Left ventricle myocardium inferior (tissue), 1 donor: ENCODE data around the gene ANKRD66. TPM values are rescaled to one million over a fixed set of nuclear protein-coding genes. Genes with fewer than 3 reads are reported as not detected.

Experiments
- DNase-seq: peaks from one replicate; pipeline ENCODE4 v3.0.0-alpha.2; 2020
- H3K27ac ChIP-seq: fragments of 200-600 bp; replicated peaks from 2 replicates; pipeline ENCODE4 v1.8.0; 2021
- H3K27me3 ChIP-seq: fragments of 200-600 bp; 2 replicates; pipeline ENCODE4 v1.8.0; 2021; ENCODE audit warnings: low read depth
- H3K36me3 ChIP-seq: fragments of 200-600 bp; 2 replicates; pipeline ENCODE4 v1.8.0; 2021
- H3K4me1 ChIP-seq: fragments of 200-600 bp; 2 replicates; pipeline ENCODE4 v1.8.0; 2021
- H3K4me3 ChIP-seq: fragments of 200-600 bp; 2 replicates; pipeline ENCODE4 v1.8.0; 2021; ENCODE audit warnings: mild to moderate bottlenecking, moderate library complexity
- H3K9me3 ChIP-seq: fragments of 200-600 bp; replicated peaks from 2 replicates; pipeline ENCODE4 v1.8.0; 2021
- CTCF ChIP-seq: fragments of 200-600 bp; IDR thresholded peaks from 2 replicates; pipeline ENCODE4 v1.8.0; 2021; ENCODE audit warnings: antibody characterized with exemption, mild to moderate bottlenecking, borderline replicate concordance
- intact Hi-C: fragments of 100-400 bp; cut with micrococcal nuclease; formaldehyde crosslinking; loops from one replicate; pipeline ENCODE4 v1.11.0; 2022
- total RNA-seq: library from RNA; stranded (reverse); fragmentation: NEBNext Ultra II Directional; extraction: Animal tissue kit (Norgen Biotek cat#: 25700); gene quantifications from one replicate; pipeline ENCODE4 v1.2.1, GENCODE V29; 2021
- donor health status: DM: no; HTN: yes; CAD: no; lungs with severe emphysema.

The ANKRD66 gene
- total RNA-seq, 1 donor from 2014 or later, result not detected

- Histone ChIP-seq H3K4me1 (peaks cover 14% of the 10 kb centered on the region), H3K4me3 (peak within 1 kb of the TSS; percentile 75), H3K36me3 (no peaks in the 10 kb centered on the region), H3K27ac (no peak within 1 kb of the TSS), H3K27me3 (peaks cover 54% of the 10 kb centered on the region), H3K9me3 (no peaks in the 10 kb centered on the region)
- intact Hi-C loops, result no loop called here
- TF ChIP-seq CTCF, result no peak
- DNase-seq, result peak; percentile 17
These were observed 11.6 kb upstream of the ANKRD66 start, which contains the start of gene PLA2G7 for GRCh38 chr6:46734867-46735719. Gene PLA2G7, minus strand, starts transcription at chr6:46735375. Its CDS starts 12,484 bp downstream, at chr6:46722891.

GRCh38 chr6:46735720-46736031 lies 11.1 kb upstream of the ANKRD66 start:
- peak overlapping the region; percentile 75 for H3K4me3 ChIP-seq
- H3K27ac ChIP-seq, result no peak overlapping the region
- peaks cover 54% of the 10 kb centered on the region for H3K27me3 ChIP-seq
- peaks cover 14% of the 10 kb centered on the region for H3K4me1 ChIP-seq
- no peaks in the 10 kb centered on the region for H3K36me3 ChIP-seq
- intact Hi-C loops, result no loop called here
- TF ChIP-seq CTCF, result no peak
- DNase-seq, result no peak
- no peaks in the 10 kb centered on the region for H3K9me3 ChIP-seq

- no peak for TF ChIP-seq CTCF
- peaks cover 14% of the 10 kb centered on the region for H3K4me1 ChIP-seq
- intact Hi-C loops, result no loop called here
- no peak overlapping the region for H3K27ac ChIP-seq
- peaks cover 54% of the 10 kb centered on the region for H3K27me3 ChIP-seq
- no peaks in the 10 kb centered on the region for H3K36me3 ChIP-seq
- no peaks in the 10 kb centered on the region for H3K9me3 ChIP-seq
- no peak for DNase-seq
- H3K4me3 ChIP-seq, result no peak overlapping the region
These were observed 9.8 kb upstream of the ANKRD66 start for GRCh38 chr6:46736906-46737305.

- Histone ChIP-seq H3K9me3 (no peaks in the 10 kb centered on the region), H3K4me3 (no peak overlapping the region), H3K27me3 (peaks cover 37% of the 10 kb centered on the region), H3K27ac (no peak overlapping the region), H3K4me1 (no peaks in the 10 kb centered on the region), H3K36me3 (no peaks in the 10 kb centered on the region)
- TF ChIP-seq CTCF, result no peak
- no peak for DNase-seq
- intact Hi-C loops, result no loop called here
These were observed 5.3 kb upstream of the ANKRD66 start for GRCh38 chr6:46741482-46741881.

- Histone ChIP-seq H3K27ac (no peak overlapping the region), H3K27me3 (peaks cover 33% of the 10 kb centered on the region), H3K9me3 (no peaks in the 10 kb centered on the region), H3K4me3 (no peak overlapping the region), H3K36me3 (no peaks in the 10 kb centered on the region), H3K4me1 (no peaks in the 10 kb centered on the region)
- TF ChIP-seq CTCF, result no peak
- intact Hi-C loops, result no loop called here
- DNase-seq, result no peak
These were observed 4.8 kb upstream of the ANKRD66 start for GRCh38 chr6:46741910-46742309.
